SJCRH30 (cell line): ENCODE measurements around the gene ULK3. TPM values are rescaled to one million over a fixed set of nuclear protein-coding genes. Genes with fewer than 3 reads are reported as not detected.

Experiments used
- DNase-seq, 2 experiments: peaks; one replicate each; pipeline ENCODE4 v3.0.0-alpha.2; 2015 to 2020
- H3K27ac ChIP-seq: fragments of 250-450 bp; sonication (Bioruptor Pico); 2 replicates; pipeline ENCODE4 v1.5.1; 2020; ENCODE audit warnings: mild to moderate bottlenecking, moderate library complexity
- H3K27me3 ChIP-seq: fragments of 250-450 bp; sonication (Bioruptor Pico); 2 replicates; pipeline ENCODE4 v1.5.1; 2020; ENCODE audit warnings: mild to moderate bottlenecking, moderate library complexity
- H3K36me3 ChIP-seq: fragments of 250-450 bp; sonication (Bioruptor Pico); 2 replicates; pipeline ENCODE4 v1.5.1; 2020; ENCODE audit warnings: mild to moderate bottlenecking, moderate library complexity
- H3K4me1 ChIP-seq: fragments of 250-450 bp; sonication (Bioruptor Pico); 2 replicates; pipeline ENCODE4 v1.5.1; 2020; ENCODE audit warnings: mild to moderate bottlenecking, moderate library complexity
- H3K4me3 ChIP-seq: fragments of 250-450 bp; sonication (Bioruptor Pico); 2 replicates; pipeline ENCODE4 v1.5.1; 2020; ENCODE audit warnings: mild to moderate bottlenecking, moderate library complexity
- H3K9me3 ChIP-seq: fragments of 250-450 bp; sonication (Bioruptor Pico); replicated peaks from 2 replicates; pipeline ENCODE4 v1.5.1; 2020; ENCODE audit warnings: mild to moderate bottlenecking, moderate library complexity
- total RNA-seq: library from RNA; depleted of rRNA; stranded (reverse); fragments of >200 nt; shearing (Covaris generic); gene quantifications from 2 replicates; pipeline ENCODE4 v1.2.3, GENCODE V29; 2014; rRNA removed

The ULK3 gene
- total RNA-seq, 1 experiment from 2014 or later: 28.3 TPM

DNA sequence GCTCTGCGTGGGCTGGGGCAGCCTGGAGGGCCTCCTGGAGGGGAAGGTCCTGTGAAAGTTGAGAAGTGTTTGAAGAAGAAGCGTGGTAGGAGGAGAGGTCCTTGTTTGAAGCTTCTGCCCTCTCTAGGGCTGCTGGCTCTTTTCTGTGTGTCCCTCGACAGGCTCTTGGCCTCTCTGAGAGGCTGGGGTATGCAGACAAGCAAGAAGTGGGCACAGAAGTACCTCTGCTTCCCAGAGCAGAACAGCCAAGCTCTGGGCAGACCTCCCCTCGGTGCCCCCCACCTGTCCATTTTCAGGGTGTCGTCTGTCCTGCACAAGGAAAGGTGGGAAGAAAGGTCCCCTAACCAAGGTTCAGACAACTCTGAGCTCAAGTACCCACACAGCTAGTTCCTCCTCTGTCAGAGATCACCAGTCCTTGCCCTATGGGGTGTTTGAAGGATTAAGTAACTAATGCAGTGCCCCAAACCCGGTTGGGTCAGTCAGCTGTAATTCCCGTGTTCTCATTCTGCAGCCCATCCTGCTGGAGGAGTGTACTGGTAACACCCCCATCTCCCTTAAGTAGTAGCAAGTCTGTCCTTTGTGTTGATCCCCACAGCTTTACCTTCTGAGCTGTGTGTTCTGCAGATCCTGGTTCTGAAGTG lies 54.8 kb downstream of the ULK3 start:
- Histone ChIP-seq H3K36me3 (peaks cover 3% of the 10 kb centered on the region), H3K4me3 (no peak overlapping the region), H3K27me3 (no peaks in the 10 kb centered on the region), H3K9me3 (no peaks in the 10 kb centered on the region), H3K4me1 (peaks cover 42% of the 10 kb centered on the region), H3K27ac (no peak overlapping the region)
- no peak for DNase-seq

DNA sequence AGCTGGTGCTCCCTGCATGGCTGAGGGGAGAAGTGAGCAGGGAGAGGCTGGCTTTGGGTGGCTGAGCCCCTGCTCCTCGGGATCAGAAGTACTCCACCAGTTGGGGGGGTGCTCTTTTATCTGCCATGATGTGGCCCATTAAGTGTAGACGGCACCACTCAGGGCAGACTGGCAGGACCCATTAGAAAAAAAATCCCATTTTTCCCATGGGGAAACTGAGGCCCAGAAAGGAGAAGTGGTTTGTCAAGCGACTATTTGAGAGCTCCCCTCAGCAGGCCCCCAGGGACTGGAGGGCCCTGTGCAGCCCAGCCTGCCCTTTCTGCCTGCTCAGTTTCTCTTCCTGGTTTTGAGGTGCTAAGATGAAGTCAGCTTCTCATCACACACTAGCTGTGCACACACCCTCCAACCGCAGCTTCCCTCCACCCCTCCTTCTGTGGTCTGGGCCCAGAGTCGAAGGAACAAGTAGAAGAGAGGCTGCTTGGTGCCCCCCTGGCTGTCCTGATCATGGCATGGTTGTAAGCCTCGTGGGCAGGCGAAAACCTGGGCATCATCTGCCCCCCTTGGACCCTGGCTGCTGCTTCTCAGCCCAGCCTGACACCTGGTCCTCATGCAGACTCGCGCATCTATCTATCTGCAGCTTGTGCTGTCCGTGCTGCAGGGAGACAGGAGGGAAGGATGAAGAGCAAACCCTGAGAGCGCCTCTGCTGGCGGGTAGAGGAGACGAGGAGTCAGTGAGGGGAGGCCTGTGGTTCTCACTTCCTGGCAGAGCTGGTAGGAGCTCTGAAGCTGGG lies 55.5 kb downstream of the ULK3 start:
- H3K36me3 ChIP-seq: peaks cover 3% of the 10 kb centered on the region
- H3K4me1 ChIP-seq: peaks cover 35% of the 10 kb centered on the region
- no peak overlapping the region for H3K4me3 ChIP-seq
- no peaks in the 10 kb centered on the region for H3K27me3 ChIP-seq
- DNase-seq: no peak
- no peak overlapping the region for H3K27ac ChIP-seq
- no peaks in the 10 kb centered on the region for H3K9me3 ChIP-seq

DNA sequence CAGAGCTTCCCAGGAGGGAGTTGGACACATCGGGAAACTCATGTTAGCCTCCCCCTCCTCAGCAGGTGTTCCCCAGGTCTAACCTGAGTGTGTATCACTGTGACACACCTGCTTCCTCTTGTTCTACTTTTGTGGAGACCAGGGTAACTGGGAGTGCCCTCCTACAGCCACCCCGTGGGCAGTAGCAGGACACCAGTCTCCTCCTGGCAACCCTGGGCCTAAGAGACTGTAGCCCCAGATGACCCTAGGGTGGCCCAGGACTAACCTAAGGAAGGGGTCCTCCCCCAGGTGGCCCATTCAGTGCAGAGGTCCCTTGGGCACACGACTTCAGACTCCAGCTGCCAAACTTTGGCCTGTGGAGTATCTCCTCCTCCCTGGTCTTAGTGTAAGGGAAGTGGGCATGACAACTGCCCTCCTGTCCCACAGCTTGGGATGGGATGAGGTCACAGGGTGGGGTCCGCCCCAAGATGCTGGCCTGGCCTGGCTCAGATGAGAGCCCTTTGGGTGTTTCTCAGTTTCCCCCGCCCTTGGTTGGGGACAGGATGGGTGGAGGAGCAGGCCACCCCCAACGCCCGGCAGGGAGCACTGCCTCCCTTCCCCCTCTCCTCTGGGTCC lies 56.3 kb downstream of the ULK3 start:
- no peak for DNase-seq
- H3K36me3 ChIP-seq: peaks cover 3% of the 10 kb centered on the region
- H3K4me1 ChIP-seq: peaks cover 32% of the 10 kb centered on the region
- no peaks in the 10 kb centered on the region for H3K9me3 ChIP-seq
- no peak overlapping the region for H3K27ac ChIP-seq
- no peaks in the 10 kb centered on the region for H3K27me3 ChIP-seq
- H3K4me3 ChIP-seq: no peak overlapping the region

Other genes starting within 250 kb of the ULK3 start
- 42.3 and 44.4 TPM in 2 replicates for gene CLK3, start 227.3 kb downstream of the ULK3 start, total RNA-seq
- gene EDC3, start 147.1 kb downstream of the ULK3 start, total RNA-seq: 19.7 and 21.6 TPM in 2 replicates
- gene CYP1A1, start 117.6 kb downstream of the ULK3 start, total RNA-seq: not detected in 2 replicates
- not detected in 2 replicates for gene CYP1A2, start 94.3 kb downstream of the ULK3 start, total RNA-seq
- 23.2 and 24.0 TPM in 2 replicates for gene CSK, start 61.1 kb downstream of the ULK3 start, total RNA-seq
- gene LMAN1L, start 30.3 kb downstream of the ULK3 start, total RNA-seq: not detected in 2 replicates
- not detected in 2 replicates for gene CPLX3, start 16.5 kb downstream of the ULK3 start, total RNA-seq
- gene SCAMP2, start 30.2 kb upstream of the ULK3 start, total RNA-seq: 25.8 and 29.2 TPM in 2 replicates
- 24.2 and 25.5 TPM in 2 replicates for gene MPI, start 46.9 kb upstream of the ULK3 start, total RNA-seq
- 22.6 and 29.3 TPM in 2 replicates for gene FAM219B, start 63.7 kb upstream of the ULK3 start, total RNA-seq
- 212 and 220 TPM in 2 replicates for gene COX5A, start 94.9 kb upstream of the ULK3 start, total RNA-seq
- 0.02 TPM in 1 of 2 replicates, not detected in the other for gene RPP25, start 113.6 kb upstream of the ULK3 start, total RNA-seq
- gene SCAMP5, start 152.4 kb upstream of the ULK3 start, total RNA-seq: 13.5 and 14.4 TPM in 2 replicates
- gene PPCDC, start 180.4 kb upstream of the ULK3 start, total RNA-seq: 21.5 and 25.5 TPM in 2 replicates